ENCODE measurements around the gene PRKD3. TPM values are rescaled to one million over a fixed set of nuclear protein-coding genes. Genes with fewer than 3 reads are reported as not detected.

PRKD3 gene
- total RNA-seq, 2 donors from 2014 or later, result 46.8 to 78.4 TPM

DNA sequence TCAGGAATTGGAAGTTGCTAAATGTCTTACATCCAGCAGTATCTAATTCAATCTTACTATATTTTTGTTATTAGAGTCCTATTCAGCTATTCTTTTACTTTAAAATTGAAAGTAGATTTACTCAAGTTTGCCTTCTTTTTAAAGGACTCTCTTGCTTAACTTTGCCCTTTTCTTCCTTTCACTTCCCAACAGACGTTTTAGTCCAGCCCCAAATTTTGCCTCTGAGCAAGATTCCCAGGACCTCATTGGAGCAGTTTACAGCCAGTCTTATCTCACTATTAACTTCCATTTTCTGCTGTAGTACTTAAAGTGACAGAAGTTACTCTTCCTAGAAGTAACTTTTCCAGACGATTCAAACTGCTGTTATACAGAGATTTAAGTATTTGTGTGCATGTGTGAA, 1.7 kb upstream of the PRKD3 start:
- Histone ChIP-seq H3K9me3 (no peaks in the 10 kb centered on the region), H3K4me1 (ENCODE audit: control insufficient read depth in 1 of 2, low read depth in 2 of 2) (peaks cover 16 to 23% of the 10 kb centered on the region in 2 donors), H3K4me3 (peak overlapping the region; percentile 81), H3K27me3 (replicated peaks; ENCODE audit: insufficient read depth) (no peaks in the 10 kb centered on the region), H3K36me3 (no peaks in the 10 kb centered on the region), H3K27ac (peak overlapping the region; percentile 77 to 93)
- ATAC-seq (ENCODE audit: insufficient number of reproducible peaks, low FRiP score, low read depth) (peak; percentile 52), DNase-seq (ENCODE audit: low spot score) (no peak)
- TF ChIP-seq, protein P1, sequence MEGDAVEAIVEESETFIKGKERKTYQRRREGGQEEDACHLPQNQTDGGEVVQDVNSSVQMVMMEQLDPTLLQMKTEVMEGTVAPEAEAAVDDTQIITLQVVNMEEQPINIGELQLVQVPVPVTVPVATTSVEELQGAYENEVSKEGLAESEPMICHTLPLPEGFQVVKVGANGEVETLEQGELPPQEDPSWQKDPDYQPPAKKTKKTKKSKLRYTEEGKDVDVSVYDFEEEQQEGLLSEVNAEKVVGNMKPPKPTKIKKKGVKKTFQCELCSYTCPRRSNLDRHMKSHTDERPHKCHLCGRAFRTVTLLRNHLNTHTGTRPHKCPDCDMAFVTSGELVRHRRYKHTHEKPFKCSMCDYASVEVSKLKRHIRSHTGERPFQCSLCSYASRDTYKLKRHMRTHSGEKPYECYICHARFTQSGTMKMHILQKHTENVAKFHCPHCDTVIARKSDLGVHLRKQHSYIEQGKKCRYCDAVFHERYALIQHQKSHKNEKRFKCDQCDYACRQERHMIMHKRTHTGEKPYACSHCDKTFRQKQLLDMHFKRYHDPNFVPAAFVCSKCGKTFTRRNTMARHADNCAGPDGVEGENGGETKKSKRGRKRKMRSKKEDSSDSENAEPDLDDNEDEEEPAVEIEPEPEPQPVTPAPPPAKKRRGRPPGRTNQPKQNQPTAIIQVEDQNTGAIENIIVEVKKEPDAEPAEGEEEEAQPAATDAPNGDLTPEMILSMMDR (IDR thresholded peaks at IDR 0.05), result no peak

DNA sequence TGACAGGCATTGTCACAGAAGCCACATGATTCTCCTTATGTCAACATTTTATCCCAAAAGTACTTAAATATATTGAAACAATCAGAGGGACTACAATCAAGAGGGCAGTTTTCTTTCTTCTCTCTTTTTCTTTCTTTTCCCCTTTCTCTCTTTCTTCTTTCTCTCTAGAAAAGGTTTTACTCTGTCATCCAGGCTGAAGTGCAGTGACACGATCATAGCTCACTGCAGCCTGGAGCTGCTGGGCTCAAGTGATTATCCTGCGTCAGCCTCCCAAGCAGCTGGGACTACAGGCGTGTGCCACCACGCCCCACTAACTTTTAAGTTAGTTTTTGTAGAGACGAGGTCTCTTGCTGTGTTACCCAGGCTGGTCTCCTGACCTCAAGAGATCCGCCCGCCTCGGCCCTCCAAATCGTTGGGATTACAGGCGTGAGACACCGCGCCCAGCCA, 1.0 kb upstream of the PRKD3 start:
- H3K4me3 ChIP-seq, result peak overlapping the region; percentile 81

DNA sequence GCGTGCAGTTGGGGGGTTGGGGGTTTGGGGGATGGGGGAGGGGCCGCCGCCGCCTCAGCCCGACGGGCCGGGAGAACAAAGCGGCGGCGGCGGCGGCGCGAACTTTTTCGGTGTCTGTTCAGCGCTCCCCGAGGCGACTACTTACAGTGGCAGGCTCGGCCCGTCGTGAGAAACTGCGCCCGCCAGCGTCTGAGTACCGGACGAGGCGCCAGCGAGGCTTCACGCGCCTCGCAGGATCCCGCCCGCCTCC, 172 bp downstream of the PRKD3 start:
- H3K27ac ChIP-seq, result peak overlapping the region; percentile 77 to 93
- no peaks in the 10 kb centered on the region for H3K27me3 ChIP-seq (replicated peaks; ENCODE audit: insufficient read depth)
- no peaks in the 10 kb centered on the region for H3K36me3 ChIP-seq
- peaks cover 27 to 41% of the 10 kb centered on the region in 2 donors for H3K4me1 ChIP-seq (ENCODE audit: control insufficient read depth in 1 of 2, low read depth in 2 of 2)
- H3K9me3 ChIP-seq, result no peaks in the 10 kb centered on the region
- TF ChIP-seq, protein P1 (IDR thresholded peaks at IDR 0.05), result peak; percentile 8
- H3K4me3 ChIP-seq, result peak overlapping the region; percentile 81
- ATAC-seq (ENCODE audit: insufficient number of reproducible peaks, low FRiP score, low read depth) (no peak), DNase-seq (ENCODE audit: low spot score) (peak; percentile 21)

More for the DNA sequence above, 1.0 kb upstream of the PRKD3 start:
- peak overlapping the region; percentile 77 to 93 for H3K27ac ChIP-seq
- no peaks in the 10 kb centered on the region for H3K27me3 ChIP-seq (replicated peaks; ENCODE audit: insufficient read depth)
- H3K4me1 ChIP-seq (ENCODE audit: control insufficient read depth in 1 of 2, low read depth in 2 of 2), result peaks cover 18 to 30% of the 10 kb centered on the region in 2 donors
- no peak for DNase-seq (ENCODE audit: low spot score)
- TF ChIP-seq, protein P1 (IDR thresholded peaks at IDR 0.05), result no peak
- ATAC-seq (ENCODE audit: insufficient number of reproducible peaks, low FRiP score, low read depth), result no peak
- no peaks in the 10 kb centered on the region for H3K9me3 ChIP-seq
- H3K36me3 ChIP-seq, result no peaks in the 10 kb centered on the region

DNA sequence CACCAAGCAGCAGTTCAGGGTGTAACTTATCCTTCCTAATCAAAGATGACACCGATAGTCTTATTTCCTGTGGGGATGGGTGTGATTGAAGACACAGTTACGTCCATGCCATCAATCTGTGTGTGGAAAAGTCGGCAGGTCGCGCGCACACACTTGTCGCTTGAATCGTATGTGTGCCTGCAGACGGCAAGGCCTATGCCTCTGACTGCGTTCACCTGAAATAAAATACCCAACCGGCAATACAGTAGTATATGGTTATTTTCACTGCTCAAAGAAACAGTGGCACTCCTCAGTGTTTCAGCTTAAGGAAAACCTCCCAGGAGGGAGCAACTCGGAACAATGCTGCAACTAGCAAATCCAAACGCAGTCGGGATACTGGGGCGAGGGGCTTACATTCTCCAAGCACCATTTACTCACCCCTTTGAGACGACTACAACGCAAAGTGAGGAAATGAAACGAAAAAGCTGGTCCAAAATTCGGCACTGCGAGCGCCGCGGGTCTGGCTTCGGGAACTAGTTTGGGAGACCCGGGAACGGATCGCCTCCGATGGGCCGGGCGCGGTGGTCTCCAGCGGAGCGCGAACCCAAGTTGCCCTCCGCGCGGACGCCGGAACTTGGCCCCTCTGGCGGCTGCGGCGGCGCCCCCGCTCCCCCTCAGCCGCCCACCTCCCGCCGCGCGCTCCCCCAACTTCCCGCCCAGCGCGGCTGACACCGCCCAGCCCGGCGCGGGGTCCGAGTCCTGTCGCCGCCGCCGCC, 675 bp downstream of the PRKD3 start:
- no peaks in the 10 kb centered on the region for H3K36me3 ChIP-seq
- no peaks in the 10 kb centered on the region for H3K9me3 ChIP-seq
- DNase-seq (ENCODE audit: low spot score), result no peak
- peak; percentile 23 for ATAC-seq (ENCODE audit: insufficient number of reproducible peaks, low FRiP score, low read depth)
- TF ChIP-seq, protein P1 (IDR thresholded peaks at IDR 0.05), result no peak
- no peaks in the 10 kb centered on the region for H3K27me3 ChIP-seq (replicated peaks; ENCODE audit: insufficient read depth)
- peak overlapping the region; percentile 77 to 93 for H3K27ac ChIP-seq
- peak overlapping the region; percentile 81 for H3K4me3 ChIP-seq
- peaks cover 32 to 47% of the 10 kb centered on the region in 2 donors for H3K4me1 ChIP-seq (ENCODE audit: control insufficient read depth in 1 of 2, low read depth in 2 of 2)

DNA sequence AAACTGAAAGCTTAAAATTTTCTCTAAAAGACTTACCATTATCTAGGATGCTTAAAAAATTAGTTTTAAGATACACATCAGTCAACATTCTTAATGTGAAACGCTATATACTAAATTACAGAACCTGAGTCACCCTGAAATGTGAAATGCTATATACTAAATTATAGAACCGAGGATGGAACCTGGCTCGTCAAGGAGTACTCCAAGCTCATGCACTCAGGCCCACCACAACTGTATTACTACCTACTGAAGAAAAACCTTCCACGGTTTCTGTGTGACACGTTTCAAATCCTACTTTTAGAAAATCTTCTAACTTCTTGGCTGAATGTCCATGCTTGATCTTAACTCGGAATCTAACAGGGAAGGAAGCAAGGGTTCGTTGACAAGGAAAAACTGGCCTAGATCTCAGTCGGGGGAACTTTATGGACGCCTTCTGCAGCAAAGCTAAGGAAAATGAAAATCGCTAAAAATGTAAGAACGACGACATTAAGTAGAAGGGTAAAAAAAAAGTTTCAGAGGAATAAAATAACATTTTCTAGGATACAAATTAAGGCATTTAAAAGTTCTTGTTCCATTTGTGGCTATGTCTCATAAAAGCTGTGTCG, 1.4 kb downstream of the PRKD3 start:
- Histone ChIP-seq H3K4me1 (ENCODE audit: control insufficient read depth in 1 of 2, low read depth in 2 of 2) (peaks cover 33 to 53% of the 10 kb centered on the region in 2 donors), H3K4me3 (peak overlapping the region; percentile 81), H3K9me3 (no peaks in the 10 kb centered on the region), H3K36me3 (no peaks in the 10 kb centered on the region), H3K27ac (peak overlapping the region; percentile 77 to 93), H3K27me3 (replicated peaks; ENCODE audit: insufficient read depth) (no peaks in the 10 kb centered on the region)
- TF ChIP-seq, protein P1 (IDR thresholded peaks at IDR 0.05), result no peak
- ATAC-seq (ENCODE audit: insufficient number of reproducible peaks, low FRiP score, low read depth) (no peak), DNase-seq (ENCODE audit: low spot score) (no peak)

All from thoracic aorta (tissue), 2 donors.